Occipital lobe (tissue), 2 donors: ENCODE data around the gene MAGI2. TPM values are rescaled to one million over a fixed set of nuclear protein-coding genes. Genes with fewer than 3 reads are reported as not detected.
"Not testable (repeated sequence)": the region's sequence is repeated elsewhere in the genome, so short reads cannot be mapped to it uniquely, and the experiment has no call there.

Experiments used
- DNase-seq: peaks from one replicate; lab custom pipeline; 2025; lab: John Stamatoyannopoulos, UW
- total RNA-seq: library from RNA; depleted of rRNA; stranded (reverse); fragments of >200 nt; gene quantifications from one replicate; pipeline ENCODE4 v1.2.3, GENCODE V29; 2014

Gene MAGI2
- total RNA-seq, 1 donor from 2014 or later, result 244 TPM

- DNase-seq, result no peak
Observed at GRCh38 chr7:78662939-78663338, 790.5 kb downstream of the MAGI2 start.

- DNase-seq, result no peak
Observed at GRCh38 chr7:78649976-78650375, 803.5 kb downstream of the MAGI2 start.

- no peak for DNase-seq
Observed at GRCh38 chr7:78649236-78649635, 804.2 kb downstream of the MAGI2 start.

GRCh38 chr7:78642751-78643150 lies 810.7 kb downstream of the MAGI2 start:
- DNase-seq, result no peak

- DNase-seq, result no peak
Observed at GRCh38 chr7:78638364-78638763, 815.1 kb downstream of the MAGI2 start.

- DNase-seq, result no peak
Observed at GRCh38 chr7:78636727-78637126, 816.7 kb downstream of the MAGI2 start.

- no peak for DNase-seq
Observed at GRCh38 chr7:78635026-78635793, 818.3 kb downstream of the MAGI2 start.

GRCh38 chr7:78634093-78634492 lies 819.4 kb downstream of the MAGI2 start:
- DNase-seq, result no peak

GRCh38 chr7:78620920-78621319 lies 832.5 kb downstream of the MAGI2 start:
- no peak for DNase-seq

- DNase-seq, result no peak
Observed at GRCh38 chr7:78616539-78616938, 836.9 kb downstream of the MAGI2 start.

- DNase-seq, result no peak
Observed at GRCh38 chr7:78609281-78609680, 844.2 kb downstream of the MAGI2 start.

- DNase-seq, result no peak
Observed at GRCh38 chr7:78607099-78607498, 846.4 kb downstream of the MAGI2 start.

- no peak for DNase-seq
Observed at GRCh38 chr7:78605119-78605518, 848.3 kb downstream of the MAGI2 start.

- DNase-seq, result no peak
Observed at GRCh38 chr7:78601728-78602127, 851.7 kb downstream of the MAGI2 start.

- DNase-seq, result no peak
Observed at GRCh38 chr7:78594156-78594555, 859.3 kb downstream of the MAGI2 start.

GRCh38 chr7:78588393-78588792 lies 865.1 kb downstream of the MAGI2 start:
- no peak for DNase-seq

GRCh38 chr7:78587443-78588044 lies 865.9 kb downstream of the MAGI2 start:
- DNase-seq, result no peak

GRCh38 chr7:78585980-78586379 lies 867.5 kb downstream of the MAGI2 start:
- no peak for DNase-seq

- no peak for DNase-seq
Observed at GRCh38 chr7:78578686-78579085, 874.8 kb downstream of the MAGI2 start.

- DNase-seq, result not testable (repeated sequence)
Observed at GRCh38 chr7:78577174-78577952, 876.1 kb downstream of the MAGI2 start.

GRCh38 chr7:78576236-78576635 lies 877.2 kb downstream of the MAGI2 start:
- DNase-seq, result no peak

- DNase-seq, result no peak
Observed at GRCh38 chr7:78571292-78571691, 882.2 kb downstream of the MAGI2 start.
